HepG2 (cell line): Measurements from ENCODE around the gene DENND10. TPM values are rescaled to one million over a fixed set of nuclear protein-coding genes. Genes with fewer than 3 reads are reported as not detected.
A peak's percentile ranks its signal among the peaks of the same experiment; 100 is the strongest.

ENCODE experiments used
- EEA1 ChIP-seq: sonication (generic); formaldehyde crosslinking; IDR thresholded peaks from 2 replicates; pipeline ENCODE4 v1.5.1; 2020; ENCODE audit warnings: mild to moderate bottlenecking, missing genetic modification reagents, borderline replicate concordance
- ERF ChIP-seq: IDR thresholded peaks from 2 replicates; pipeline ENCODE4 v1.6.1; 2018; ENCODE audit warnings: missing biosample characterization, missing genetic modification reagents
- FOXC1 ChIP-seq: sonication (generic); formaldehyde crosslinking; IDR thresholded peaks from 2 replicates; pipeline ENCODE4 v1.8.0; 2022; ENCODE audit warnings: mild to moderate bottlenecking, missing genetic modification reagents, borderline replicate concordance
- MYNN ChIP-seq: sonication (generic); formaldehyde crosslinking; IDR thresholded peaks from 2 replicates; pipeline ENCODE4 v1.4.0; 2020; ENCODE audit warnings: mild to moderate bottlenecking, low read depth, missing genetic modification reagents
- NFYB ChIP-seq: sonication (generic); formaldehyde crosslinking; IDR thresholded peaks from 2 replicates; pipeline ENCODE4 v1.4.0; 2020; ENCODE audit warnings: missing genetic modification reagents
- ONECUT2 ChIP-seq: sonication (generic); formaldehyde crosslinking; IDR thresholded peaks from 2 replicates; pipeline ENCODE4 v1.4.0; 2020; ENCODE audit warnings: missing genetic modification reagents
- PLRG1 ChIP-seq: fragments of 450-650 bp; conservative IDR thresholded peaks from 2 replicates; pipeline ENCODE4 v1.6.1; 2016
- XBP1 ChIP-seq: sonication (generic); formaldehyde crosslinking; IDR thresholded peaks from 2 replicates; pipeline ENCODE4 v1.5.0; 2020; ENCODE audit warnings: missing genetic modification reagents
- YEATS4 ChIP-seq: sonication (generic); formaldehyde crosslinking; IDR thresholded peaks from 2 replicates; pipeline ENCODE4 v1.4.0; 2020; ENCODE audit warnings: missing genetic modification reagents, borderline replicate concordance
- ZNF121 ChIP-seq: sonication (generic); formaldehyde crosslinking; IDR thresholded peaks from 2 replicates; pipeline ENCODE4 v1.5.0; 2020; ENCODE audit warnings: mild to moderate bottlenecking, missing genetic modification reagents
- ZNF44 ChIP-seq: sonication (generic); formaldehyde crosslinking; IDR thresholded peaks from 2 replicates; pipeline ENCODE4 v1.5.1; 2020; ENCODE audit warnings: mild to moderate bottlenecking, missing genetic modification reagents
- ZNF607 ChIP-seq: sonication (generic); formaldehyde crosslinking; IDR thresholded peaks from 2 replicates; pipeline ENCODE4 v1.5.1; 2020; ENCODE audit warnings: missing genetic modification reagents, mild to moderate bottlenecking, borderline replicate concordance
- ZNF616 ChIP-seq: sonication (generic); formaldehyde crosslinking; IDR thresholded peaks from 2 replicates; pipeline ENCODE4 v1.5.0; 2020; ENCODE audit warnings: low read depth, mild to moderate bottlenecking, missing genetic modification reagents
- polyA plus RNA-seq, 8 experiments: library from polyadenylated mRNA; depleted of rRNA in 3 of 8; stranded (reverse) in 7 of 8; unstranded in 1 of 8; fragments of >200 nt; fragmentation: Illumina TruSeq in 4 of 8; extraction: Trizol in 4 of 8; gene quantifications; 2 replicates each; pipeline versions ENCODE4 v1.2.1 to v1.2.3, GENCODE V29; 2011 to 2016; ENCODE audit warnings: low read depth in 4 of 8, missing spikeins in 1 of 8, mixed read lengths in 1 of 8; ENCODE audit not compliant: insufficient read depth in 1 of 8
- total RNA-seq, 5 experiments: library from RNA; depleted of rRNA; stranded (reverse); fragments of >200 nt; fragmentation: Illumina TruSeq; extraction: Trizol; gene quantifications; 2 replicates each; pipeline ENCODE4 v1.2.3, GENCODE V29; 2016; ENCODE audit warnings: low read depth in 1 of 5
- TF ChIP-seq, protein P1 (sequence below): sonication (generic); formaldehyde crosslinking; IDR thresholded peaks from 2 replicates; pipeline ENCODE4 v1.4.0; 2020; ENCODE audit warnings: mild to moderate bottlenecking, missing genetic modification reagents
- TF ChIP-seq, protein P2 (sequence below): sonication (generic); formaldehyde crosslinking; IDR thresholded peaks from 2 replicates; pipeline ENCODE4 v1.8.0; 2022; ENCODE audit warnings: missing genetic modification reagents, mild to moderate bottlenecking, inconsistent platforms, borderline replicate concordance
- TF ChIP-seq, protein P3 (sequence below): sonication (generic); formaldehyde crosslinking; IDR thresholded peaks from 2 replicates; pipeline ENCODE4 v1.4.0; 2020; ENCODE audit warnings: missing genetic modification reagents
- TF ChIP-seq, protein P4 (sequence below): sonication (generic); formaldehyde crosslinking; IDR thresholded peaks from 2 replicates; pipeline ENCODE4 v1.4.0; 2020; ENCODE audit warnings: mild to moderate bottlenecking, missing genetic modification reagents
- TF ChIP-seq, protein P5 (sequence below): sonication (generic); formaldehyde crosslinking; IDR thresholded peaks from 2 replicates; pipeline ENCODE4; 2020; ENCODE audit warnings: missing genetic modification reagents, mild to moderate bottlenecking, borderline replicate concordance
- TF ChIP-seq, protein P6 (sequence below): sonication (generic); formaldehyde crosslinking; IDR thresholded peaks from 2 replicates; pipeline ENCODE4 v1.5.0; 2020; ENCODE audit warnings: missing genetic modification reagents

DENND10 gene
- total and polyA plus RNA-seq, 2 of the 13 experiments (the other 11 are each of a cell fraction or from before 2014, with no cell fraction given) = 43.7 to 78.8 TPM

DNA sequence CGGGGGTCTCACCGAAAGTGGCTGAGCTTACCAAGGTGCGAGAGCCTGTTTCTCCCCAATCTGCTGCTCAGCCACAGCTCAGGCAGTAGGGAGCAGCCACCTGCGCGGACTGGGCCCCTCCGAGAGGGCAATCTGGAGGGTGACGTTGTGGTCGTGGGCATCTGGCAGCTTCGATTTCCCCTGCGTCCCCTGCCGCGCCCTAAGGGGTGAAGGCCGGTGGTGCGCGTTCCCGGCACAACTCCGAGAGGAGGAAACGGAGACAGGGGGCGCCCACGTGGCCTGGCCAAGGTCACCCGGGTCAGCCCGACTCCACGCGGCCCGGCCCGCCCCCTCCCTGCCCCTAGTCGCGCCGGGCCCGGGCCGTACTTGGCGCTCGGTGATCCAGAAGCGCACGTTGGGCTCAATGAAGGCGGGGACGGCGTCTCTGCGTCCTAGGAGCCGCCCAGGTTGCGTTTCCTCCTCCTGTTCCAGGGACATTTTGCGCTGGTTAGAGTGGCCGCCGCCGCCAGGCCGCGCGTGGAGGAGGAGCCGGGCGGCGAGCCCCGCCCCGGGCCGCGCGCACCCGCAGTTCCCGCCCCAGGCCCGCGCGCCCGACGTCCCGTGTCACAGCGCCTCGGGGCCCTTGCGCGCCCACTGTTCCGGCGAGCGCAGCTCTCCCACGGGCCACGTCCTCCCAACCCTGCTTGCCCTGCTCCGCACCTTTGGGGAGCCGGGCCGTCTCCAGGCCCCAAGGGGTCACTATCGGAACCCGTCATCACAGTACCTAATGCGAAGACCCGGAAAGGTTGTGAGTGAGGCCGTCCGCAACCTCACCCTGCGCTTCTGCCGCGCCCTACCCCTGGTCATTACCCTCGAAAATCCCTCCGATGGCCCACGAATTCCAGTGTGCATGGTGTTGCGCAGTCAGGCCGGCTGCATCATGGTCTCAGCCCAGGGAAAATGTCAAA is 61.5 kb downstream of the DENND10 start, which contains the start of gene SFXN4 (continued):
- no peak; the same call in 1 of the 2 replicates for TF ChIP-seq FOXC1
- TF ChIP-seq, protein P1, sequence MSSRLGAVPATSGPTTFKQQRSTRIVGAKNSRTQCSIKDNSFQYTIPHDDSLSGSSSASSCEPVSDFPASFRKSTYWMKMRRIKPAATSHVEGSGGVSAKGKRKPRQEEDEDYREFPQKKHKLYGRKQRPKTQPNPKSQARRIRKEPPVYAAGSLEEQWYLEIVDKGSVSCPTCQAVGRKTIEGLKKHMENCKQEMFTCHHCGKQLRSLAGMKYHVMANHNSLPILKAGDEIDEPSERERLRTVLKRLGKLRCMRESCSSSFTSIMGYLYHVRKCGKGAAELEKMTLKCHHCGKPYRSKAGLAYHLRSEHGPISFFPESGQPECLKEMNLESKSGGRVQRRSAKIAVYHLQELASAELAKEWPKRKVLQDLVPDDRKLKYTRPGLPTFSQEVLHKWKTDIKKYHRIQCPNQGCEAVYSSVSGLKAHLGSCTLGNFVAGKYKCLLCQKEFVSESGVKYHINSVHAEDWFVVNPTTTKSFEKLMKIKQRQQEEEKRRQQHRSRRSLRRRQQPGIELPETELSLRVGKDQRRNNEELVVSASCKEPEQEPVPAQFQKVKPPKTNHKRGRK (CRISPR knock-in tag) = 0 out of 2 replicates have a peak, but pooled peaks have one; percentile 34
- TF ChIP-seq, protein P2, sequence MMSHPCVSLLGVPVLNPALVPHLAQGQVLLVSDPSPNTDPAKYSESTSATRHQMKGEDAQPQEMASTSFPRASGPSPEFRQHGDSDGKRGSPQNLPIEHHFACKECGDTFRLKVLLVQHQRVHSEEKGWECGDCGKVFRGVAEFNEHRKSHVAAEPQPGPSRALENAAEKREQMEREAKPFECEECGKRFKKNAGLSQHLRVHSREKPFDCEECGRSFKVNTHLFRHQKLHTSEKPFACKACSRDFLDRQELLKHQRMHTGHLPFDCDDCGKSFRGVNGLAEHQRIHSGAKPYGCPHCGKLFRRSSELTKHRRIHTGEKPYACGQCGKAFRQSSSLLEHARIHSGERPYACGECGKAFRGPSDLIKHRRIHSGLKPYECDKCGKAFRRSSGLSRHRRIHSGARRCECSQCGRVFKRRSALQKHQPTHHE (CRISPR knock-in tag) = no peak
- no peak; the same call in 1 of the 2 replicates for TF ChIP-seq NFYB (CRISPR knock-in tag)
- peak; percentile 16; the same call in 1 of the 2 replicates for TF ChIP-seq ONECUT2 (CRISPR knock-in tag)
- peak; percentile 85 for TF ChIP-seq ERF (CRISPR knock-in tag)
- TF ChIP-seq XBP1 (CRISPR knock-in tag) = no peak
- peak; percentile 97 for TF ChIP-seq YEATS4 (CRISPR knock-in tag)
- peak; percentile 69; the same call in 1 of the 2 replicates for TF ChIP-seq ZNF607 (CRISPR knock-in tag)
- TF ChIP-seq, protein P3, sequence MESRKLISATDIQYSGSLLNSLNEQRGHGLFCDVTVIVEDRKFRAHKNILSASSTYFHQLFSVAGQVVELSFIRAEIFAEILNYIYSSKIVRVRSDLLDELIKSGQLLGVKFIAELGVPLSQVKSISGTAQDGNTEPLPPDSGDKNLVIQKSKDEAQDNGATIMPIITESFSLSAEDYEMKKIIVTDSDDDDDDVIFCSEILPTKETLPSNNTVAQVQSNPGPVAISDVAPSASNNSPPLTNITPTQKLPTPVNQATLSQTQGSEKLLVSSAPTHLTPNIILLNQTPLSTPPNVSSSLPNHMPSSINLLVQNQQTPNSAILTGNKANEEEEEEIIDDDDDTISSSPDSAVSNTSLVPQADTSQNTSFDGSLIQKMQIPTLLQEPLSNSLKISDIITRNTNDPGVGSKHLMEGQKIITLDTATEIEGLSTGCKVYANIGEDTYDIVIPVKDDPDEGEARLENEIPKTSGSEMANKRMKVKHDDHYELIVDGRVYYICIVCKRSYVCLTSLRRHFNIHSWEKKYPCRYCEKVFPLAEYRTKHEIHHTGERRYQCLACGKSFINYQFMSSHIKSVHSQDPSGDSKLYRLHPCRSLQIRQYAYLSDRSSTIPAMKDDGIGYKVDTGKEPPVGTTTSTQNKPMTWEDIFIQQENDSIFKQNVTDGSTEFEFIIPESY (CRISPR knock-in tag) = peak; percentile 50; the same call in 1 of the 2 replicates
- TF ChIP-seq, protein P4, sequence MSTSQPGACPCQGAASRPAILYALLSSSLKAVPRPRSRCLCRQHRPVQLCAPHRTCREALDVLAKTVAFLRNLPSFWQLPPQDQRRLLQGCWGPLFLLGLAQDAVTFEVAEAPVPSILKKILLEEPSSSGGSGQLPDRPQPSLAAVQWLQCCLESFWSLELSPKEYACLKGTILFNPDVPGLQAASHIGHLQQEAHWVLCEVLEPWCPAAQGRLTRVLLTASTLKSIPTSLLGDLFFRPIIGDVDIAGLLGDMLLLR (CRISPR knock-in tag) = peak; percentile 89; the same call in 1 of the 2 replicates
- TF ChIP-seq, protein P5, sequence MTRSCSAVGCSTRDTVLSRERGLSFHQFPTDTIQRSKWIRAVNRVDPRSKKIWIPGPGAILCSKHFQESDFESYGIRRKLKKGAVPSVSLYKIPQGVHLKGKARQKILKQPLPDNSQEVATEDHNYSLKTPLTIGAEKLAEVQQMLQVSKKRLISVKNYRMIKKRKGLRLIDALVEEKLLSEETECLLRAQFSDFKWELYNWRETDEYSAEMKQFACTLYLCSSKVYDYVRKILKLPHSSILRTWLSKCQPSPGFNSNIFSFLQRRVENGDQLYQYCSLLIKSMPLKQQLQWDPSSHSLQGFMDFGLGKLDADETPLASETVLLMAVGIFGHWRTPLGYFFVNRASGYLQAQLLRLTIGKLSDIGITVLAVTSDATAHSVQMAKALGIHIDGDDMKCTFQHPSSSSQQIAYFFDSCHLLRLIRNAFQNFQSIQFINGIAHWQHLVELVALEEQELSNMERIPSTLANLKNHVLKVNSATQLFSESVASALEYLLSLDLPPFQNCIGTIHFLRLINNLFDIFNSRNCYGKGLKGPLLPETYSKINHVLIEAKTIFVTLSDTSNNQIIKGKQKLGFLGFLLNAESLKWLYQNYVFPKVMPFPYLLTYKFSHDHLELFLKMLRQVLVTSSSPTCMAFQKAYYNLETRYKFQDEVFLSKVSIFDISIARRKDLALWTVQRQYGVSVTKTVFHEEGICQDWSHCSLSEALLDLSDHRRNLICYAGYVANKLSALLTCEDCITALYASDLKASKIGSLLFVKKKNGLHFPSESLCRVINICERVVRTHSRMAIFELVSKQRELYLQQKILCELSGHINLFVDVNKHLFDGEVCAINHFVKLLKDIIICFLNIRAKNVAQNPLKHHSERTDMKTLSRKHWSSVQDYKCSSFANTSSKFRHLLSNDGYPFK (CRISPR knock-in tag) = peak; percentile 69
- no peak for TF ChIP-seq MYNN (CRISPR knock-in tag)
- no peak for TF ChIP-seq PLRG1
- TF ChIP-seq ZNF44 (CRISPR knock-in tag) = peak; percentile 51; the same call in 1 of the 2 replicates
- TF ChIP-seq ZNF121 (CRISPR knock-in tag) = 0 out of 2 replicates have a peak, but pooled peaks have one; percentile 23
- TF ChIP-seq EEA1 = peak; percentile 11; the same call in 1 of the 2 replicates
- TF ChIP-seq, protein P6, sequence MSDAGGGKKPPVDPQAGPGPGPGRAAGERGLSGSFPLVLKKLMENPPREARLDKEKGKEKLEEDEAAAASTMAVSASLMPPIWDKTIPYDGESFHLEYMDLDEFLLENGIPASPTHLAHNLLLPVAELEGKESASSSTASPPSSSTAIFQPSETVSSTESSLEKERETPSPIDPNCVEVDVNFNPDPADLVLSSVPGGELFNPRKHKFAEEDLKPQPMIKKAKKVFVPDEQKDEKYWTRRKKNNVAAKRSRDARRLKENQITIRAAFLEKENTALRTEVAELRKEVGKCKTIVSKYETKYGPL = no peak
- TF ChIP-seq ZNF616 = no peak
